ENCODE results near the gene PRICKLE2.

DNA sequence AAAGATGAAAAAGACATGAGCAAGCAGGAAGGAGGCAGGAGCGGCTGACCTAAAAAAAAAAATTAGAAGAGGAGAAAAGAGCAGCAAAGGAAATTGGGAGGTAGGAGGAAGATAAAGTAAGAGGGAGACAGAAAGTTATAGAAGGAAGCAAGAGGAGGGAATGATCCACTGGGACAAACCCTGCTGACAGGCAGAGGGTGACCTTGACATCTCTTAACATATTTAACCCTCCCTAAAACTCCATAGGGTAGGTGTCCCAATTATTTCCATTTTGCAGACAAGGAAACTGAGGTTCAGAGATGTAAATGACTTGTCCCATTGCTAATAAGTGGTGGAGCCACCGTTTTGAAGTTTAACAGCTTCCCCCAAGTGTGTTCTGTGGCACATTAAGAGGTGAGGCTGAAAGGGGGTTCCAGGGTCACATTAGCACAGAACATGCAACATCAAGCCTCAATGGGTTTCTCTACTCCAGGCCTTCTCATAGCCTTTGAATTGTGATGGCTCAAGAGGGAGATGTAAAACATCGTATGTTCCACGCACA lies 37.4 kb upstream of the PRICKLE2 start:
- TF ChIP-seq, protein P1, sequence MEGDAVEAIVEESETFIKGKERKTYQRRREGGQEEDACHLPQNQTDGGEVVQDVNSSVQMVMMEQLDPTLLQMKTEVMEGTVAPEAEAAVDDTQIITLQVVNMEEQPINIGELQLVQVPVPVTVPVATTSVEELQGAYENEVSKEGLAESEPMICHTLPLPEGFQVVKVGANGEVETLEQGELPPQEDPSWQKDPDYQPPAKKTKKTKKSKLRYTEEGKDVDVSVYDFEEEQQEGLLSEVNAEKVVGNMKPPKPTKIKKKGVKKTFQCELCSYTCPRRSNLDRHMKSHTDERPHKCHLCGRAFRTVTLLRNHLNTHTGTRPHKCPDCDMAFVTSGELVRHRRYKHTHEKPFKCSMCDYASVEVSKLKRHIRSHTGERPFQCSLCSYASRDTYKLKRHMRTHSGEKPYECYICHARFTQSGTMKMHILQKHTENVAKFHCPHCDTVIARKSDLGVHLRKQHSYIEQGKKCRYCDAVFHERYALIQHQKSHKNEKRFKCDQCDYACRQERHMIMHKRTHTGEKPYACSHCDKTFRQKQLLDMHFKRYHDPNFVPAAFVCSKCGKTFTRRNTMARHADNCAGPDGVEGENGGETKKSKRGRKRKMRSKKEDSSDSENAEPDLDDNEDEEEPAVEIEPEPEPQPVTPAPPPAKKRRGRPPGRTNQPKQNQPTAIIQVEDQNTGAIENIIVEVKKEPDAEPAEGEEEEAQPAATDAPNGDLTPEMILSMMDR (IDR thresholded peaks at IDR 0.05; ENCODE audit: low read depth, low read length, missing input control): no peak
- TF ChIP-seq GABPA (IDR thresholded peaks at IDR 0.05 in 1 of 2, conservative IDR thresholded peaks at IDR 0.05 in 1 of 2): no peak
- no peak for TF ChIP-seq TAF1 (conservative IDR thresholded peaks at IDR 0.05)
- TF ChIP-seq RAD21 (IDR thresholded peaks at IDR 0.05): no peak

Measured in liver (tissue), 3 donors.